Muscle layer of colon (tissue), 2 donors: ENCODE data around the gene C1orf74.
A peak's percentile ranks its signal among the peaks of the same experiment; 100 is the strongest.

Source experiments
- H3K27ac ChIP-seq: one replicate; pipeline ENCODE4 v1.7.0; 2013; ENCODE audit warnings: low read depth, mild to moderate bottlenecking, low read length, moderate library complexity
- H3K27me3 ChIP-seq, 2 donors: one replicate each; pipeline ENCODE4 v1.7.0; 2013; ENCODE audit warnings: low read length in 2 of 2, mild to moderate bottlenecking in 2 of 2; ENCODE audit not compliant: insufficient read depth in 2 of 2, control insufficient read depth in 1 of 2
- H3K36me3 ChIP-seq: one replicate; pipeline ENCODE4 v1.7.0; 2013; ENCODE audit warnings: mild to moderate bottlenecking, low read length; ENCODE audit not compliant: insufficient read depth
- H3K4me1 ChIP-seq: one replicate; pipeline ENCODE4 v1.7.0; 2013; ENCODE audit warnings: mild to moderate bottlenecking, low read length; ENCODE audit not compliant: insufficient read depth
- H3K4me3 ChIP-seq, 2 donors: one replicate each; pipeline ENCODE4 v1.7.0; 2013; ENCODE audit warnings: low read length in 2 of 2, low read depth in 1 of 2, mild to moderate bottlenecking in 1 of 2, moderate library complexity in 1 of 2
- H3K9ac ChIP-seq: one replicate; pipeline ENCODE4 v1.7.0; 2013; ENCODE audit warnings: low read length
- H3K9me3 ChIP-seq: one replicate; pipeline ENCODE4 v1.7.0; 2013; ENCODE audit warnings: mild to moderate bottlenecking, low read length
- donor health status: abdominal sarcoma.
- donor health status: Adenocarcinoma of cecum.

C1orf74 gene

DNA sequence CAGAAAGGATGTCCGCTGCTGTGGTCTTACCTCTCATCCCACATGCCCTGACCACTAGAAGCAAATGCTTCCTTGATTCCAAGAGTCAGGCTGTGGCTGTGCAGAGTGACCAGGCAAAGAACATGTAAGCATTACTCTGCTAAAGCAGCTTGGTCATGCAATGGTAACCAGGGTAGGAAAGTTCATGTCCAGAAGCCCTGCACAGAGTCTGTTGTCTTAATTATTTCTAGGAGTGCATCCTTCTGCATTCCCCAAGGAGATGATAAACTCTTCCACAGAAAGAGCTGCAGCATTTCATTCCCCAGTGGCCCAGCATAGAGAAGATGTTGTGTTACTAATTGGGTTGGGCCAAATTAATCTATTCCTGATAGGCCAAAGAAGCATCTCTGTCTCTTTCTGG is 33.3 kb upstream of the C1orf74 start:
- H3K36me3 ChIP-seq: no peaks in the 10 kb centered on the region
- H3K9me3 ChIP-seq: no peaks in the 10 kb centered on the region

DNA sequence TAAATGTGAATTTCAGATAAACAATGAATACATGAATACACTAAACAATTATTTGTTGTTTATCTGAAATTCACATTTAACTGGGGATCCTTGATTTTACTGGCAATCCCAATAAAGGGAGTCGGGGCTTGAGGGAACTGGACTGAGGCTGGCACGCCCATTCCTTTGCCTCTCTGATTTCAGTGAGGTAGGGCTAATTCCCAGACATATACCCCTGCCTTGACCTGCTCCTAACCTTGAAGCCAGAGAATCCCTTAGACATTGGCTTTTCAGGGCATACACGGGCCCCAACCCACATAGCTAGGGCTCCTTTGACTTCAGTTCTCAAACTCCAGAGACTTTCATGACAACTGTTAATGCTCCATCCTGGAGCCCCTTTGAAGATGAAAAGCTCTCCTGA is 32.6 kb upstream of the C1orf74 start:
- H3K36me3 ChIP-seq: no peaks in the 10 kb centered on the region
- no peaks in the 10 kb centered on the region for H3K9me3 ChIP-seq
- H3K9ac ChIP-seq: no peak overlapping the region
- no peaks in the 10 kb centered on the region for H3K4me1 ChIP-seq
- H3K27me3 ChIP-seq: no peaks in the 10 kb centered on the region
- H3K27ac ChIP-seq: no peak overlapping the region
- H3K4me3 ChIP-seq: no peak overlapping the region

More for the DNA sequence above, 33.3 kb upstream of the C1orf74 start:
- no peak overlapping the region for H3K4me3 ChIP-seq
- H3K27me3 ChIP-seq: no peaks in the 10 kb centered on the region
- H3K9ac ChIP-seq: no peak overlapping the region
- H3K4me1 ChIP-seq: no peaks in the 10 kb centered on the region
- H3K27ac ChIP-seq: no peak overlapping the region

DNA sequence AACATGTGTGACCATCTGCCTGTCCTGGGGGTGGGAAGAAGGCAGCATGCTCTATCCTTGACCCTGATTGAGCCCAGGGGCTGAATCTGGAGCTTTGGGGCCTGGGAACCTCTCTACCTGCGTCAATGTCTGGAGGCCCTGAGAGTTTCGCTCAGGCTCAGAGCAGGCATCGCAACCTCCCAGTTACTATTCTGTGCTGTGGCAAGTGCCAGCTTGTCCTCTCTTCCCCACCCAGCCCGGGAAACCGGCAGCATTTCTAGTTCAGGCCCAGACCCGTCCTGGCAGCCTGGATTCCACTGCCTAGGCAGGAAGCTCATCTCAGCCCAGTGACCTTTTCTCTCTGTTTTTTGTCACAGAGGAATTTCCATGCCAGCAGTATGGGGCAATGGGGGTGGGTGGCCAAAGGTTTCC is 31.6 kb upstream of the C1orf74 start:
- no peak overlapping the region for H3K9ac ChIP-seq
- no peaks in the 10 kb centered on the region for H3K36me3 ChIP-seq
- no peak overlapping the region for H3K27ac ChIP-seq
- no peaks in the 10 kb centered on the region for H3K27me3 ChIP-seq
- H3K4me1 ChIP-seq: no peaks in the 10 kb centered on the region
- H3K9me3 ChIP-seq: no peaks in the 10 kb centered on the region
- H3K4me3 ChIP-seq: no peak overlapping the region

DNA sequence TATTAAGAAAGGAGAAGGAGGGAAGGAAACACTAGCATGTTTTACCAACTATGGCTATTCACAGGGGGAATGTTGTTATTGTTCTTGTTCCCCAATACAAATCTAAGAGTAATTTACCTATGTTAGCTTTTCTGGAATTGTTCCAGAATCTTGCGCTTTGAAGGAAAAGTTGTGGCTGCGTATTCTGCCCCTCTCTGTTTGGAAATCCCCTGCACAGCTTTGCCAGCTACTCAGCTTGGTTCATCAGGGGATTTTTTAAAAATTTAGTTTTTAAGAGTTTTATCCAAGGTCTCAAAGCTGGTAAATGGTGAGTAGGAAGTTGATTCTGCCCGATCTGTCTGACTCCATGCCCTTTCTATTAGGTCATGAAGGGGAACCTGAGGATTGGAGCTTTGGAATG is 31.1 kb upstream of the C1orf74 start:
- no peaks in the 10 kb centered on the region for H3K27me3 ChIP-seq
- no peak overlapping the region for H3K27ac ChIP-seq
- no peaks in the 10 kb centered on the region for H3K9me3 ChIP-seq
- H3K4me1 ChIP-seq: no peaks in the 10 kb centered on the region
- H3K9ac ChIP-seq: no peak overlapping the region
- no peak overlapping the region for H3K4me3 ChIP-seq
- no peaks in the 10 kb centered on the region for H3K36me3 ChIP-seq

DNA sequence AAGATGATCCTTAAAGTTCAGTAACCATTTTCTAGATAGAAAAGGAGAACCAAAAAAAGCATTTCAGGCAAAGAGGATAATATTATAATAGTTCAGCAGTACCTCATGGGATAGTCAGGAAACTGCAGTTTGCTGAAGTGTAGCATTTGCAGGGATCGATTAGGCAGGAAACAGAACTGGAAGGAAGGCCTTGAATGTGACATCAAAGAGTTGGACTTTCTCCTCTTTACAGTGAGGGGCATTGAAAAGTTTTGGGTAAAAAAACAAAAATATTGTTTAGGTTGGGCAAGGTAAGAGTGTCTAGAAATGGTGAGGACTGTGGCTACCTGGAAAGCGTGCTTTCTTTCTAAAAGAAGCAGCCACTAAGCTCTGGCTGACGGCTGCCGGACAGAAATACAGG is 29.5 kb upstream of the C1orf74 start:
- Histone ChIP-seq H3K4me1 (no peaks in the 10 kb centered on the region), H3K27ac (no peak overlapping the region), H3K27me3 (no peaks in the 10 kb centered on the region), H3K9ac (no peak overlapping the region), H3K4me3 (no peak overlapping the region), H3K9me3 (no peaks in the 10 kb centered on the region), H3K36me3 (no peaks in the 10 kb centered on the region)

DNA sequence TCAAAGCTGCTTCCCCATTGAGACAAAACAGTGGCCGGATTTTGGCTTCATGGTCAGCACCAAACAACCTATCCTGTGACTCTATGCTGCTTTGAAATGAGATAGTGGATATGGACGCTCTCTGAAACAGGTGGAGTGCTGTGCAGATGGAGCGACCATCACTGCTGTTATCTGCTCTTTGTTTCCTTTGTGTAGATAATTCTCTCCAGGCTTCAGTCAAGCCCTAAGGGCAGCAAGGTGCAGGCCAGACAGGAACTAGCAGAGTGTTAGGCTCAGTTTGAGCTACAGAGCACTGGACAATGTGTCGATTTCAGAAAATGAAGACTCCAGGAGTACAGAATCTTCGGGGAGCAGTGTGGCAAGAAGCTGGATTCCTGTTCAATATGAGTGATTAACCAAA is 26.4 kb upstream of the C1orf74 start:
- H3K4me1 ChIP-seq: peaks cover 3% of the 10 kb centered on the region
- no peak overlapping the region for H3K27ac ChIP-seq
- no peaks in the 10 kb centered on the region for H3K27me3 ChIP-seq
- H3K9ac ChIP-seq: no peak overlapping the region
- H3K36me3 ChIP-seq: no peaks in the 10 kb centered on the region
- H3K9me3 ChIP-seq: no peaks in the 10 kb centered on the region
- H3K4me3 ChIP-seq: no peak overlapping the region

DNA sequence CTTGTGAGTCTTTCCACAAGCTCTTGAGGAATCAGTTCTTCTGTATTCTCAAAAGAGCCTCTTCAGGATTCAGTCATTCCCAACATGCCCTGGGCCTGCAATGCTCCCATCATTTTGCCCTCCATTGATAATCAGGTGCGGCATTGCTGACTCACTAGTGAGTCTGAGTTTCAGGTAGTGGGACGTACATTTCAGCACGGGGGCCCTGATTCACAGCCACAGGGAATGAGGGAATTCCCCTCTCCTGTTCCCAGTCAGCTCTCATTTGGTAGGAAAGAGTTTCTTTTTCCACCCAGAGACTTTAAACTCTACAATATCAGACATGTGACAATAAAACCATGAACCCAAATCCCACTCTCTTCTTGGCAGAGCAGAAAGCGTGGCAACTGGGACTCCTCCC is 25.3 kb upstream of the C1orf74 start:
- H3K36me3 ChIP-seq: no peaks in the 10 kb centered on the region
- H3K9ac ChIP-seq: no peak overlapping the region
- H3K4me3 ChIP-seq: no peak overlapping the region
- no peaks in the 10 kb centered on the region for H3K9me3 ChIP-seq
- no peaks in the 10 kb centered on the region for H3K27me3 ChIP-seq
- peaks cover 3% of the 10 kb centered on the region for H3K4me1 ChIP-seq
- H3K27ac ChIP-seq: no peak overlapping the region

DNA sequence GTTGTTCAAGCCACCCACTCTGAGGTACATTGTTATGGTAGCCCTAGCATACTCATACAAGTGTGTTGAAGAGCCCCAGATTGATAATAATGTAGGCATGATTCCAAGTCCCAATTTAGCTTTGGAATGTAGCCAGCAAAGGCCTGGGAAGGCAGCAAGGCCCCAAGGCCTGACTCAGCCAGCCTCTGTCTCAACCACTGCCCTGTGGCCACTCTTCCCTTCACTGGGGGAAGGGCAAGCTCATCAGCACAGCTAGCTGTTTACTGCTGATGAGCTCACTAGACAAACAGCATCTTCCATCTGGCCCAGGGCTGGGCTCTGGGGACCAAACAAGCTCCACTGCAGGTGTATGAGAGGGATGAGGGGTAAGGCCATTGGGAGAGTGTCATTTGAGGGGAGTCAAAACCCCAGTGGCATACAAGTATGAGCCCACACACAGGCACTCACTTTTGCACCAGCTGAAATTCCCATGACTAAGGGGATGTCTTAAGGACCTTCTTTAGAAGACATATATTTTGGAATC is 23.8 kb upstream of the C1orf74 start:
- H3K27ac ChIP-seq: no peak overlapping the region
- H3K9ac ChIP-seq: no peak overlapping the region
- H3K36me3 ChIP-seq: no peaks in the 10 kb centered on the region
- H3K4me3 ChIP-seq: no peak overlapping the region
- no peaks in the 10 kb centered on the region for H3K27me3 ChIP-seq
- H3K9me3 ChIP-seq: no peaks in the 10 kb centered on the region
- H3K4me1 ChIP-seq: peaks cover 3% of the 10 kb centered on the region

DNA sequence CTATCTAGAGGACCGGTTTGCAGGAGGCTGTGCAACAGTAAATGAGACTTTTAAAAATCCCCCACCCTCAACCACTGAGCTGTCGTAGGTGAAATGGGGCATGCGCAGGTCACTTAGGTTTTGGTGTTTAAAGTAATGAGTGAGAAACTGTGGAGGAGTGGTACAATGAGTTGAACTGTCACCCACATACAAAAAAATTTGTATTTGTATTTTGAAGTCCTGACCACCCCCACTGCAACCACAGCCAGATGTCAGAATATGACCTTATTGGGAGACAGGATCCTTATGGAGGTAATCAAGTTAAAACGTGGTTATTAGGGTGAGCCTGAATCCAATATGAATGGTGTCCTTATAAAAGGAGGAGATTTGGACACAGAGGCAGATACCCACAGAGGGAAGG is 23.1 kb upstream of the C1orf74 start:
- no peak overlapping the region for H3K9ac ChIP-seq
- H3K27me3 ChIP-seq: no peaks in the 10 kb centered on the region
- peaks cover 3% of the 10 kb centered on the region for H3K4me1 ChIP-seq
- no peaks in the 10 kb centered on the region for H3K9me3 ChIP-seq
- H3K4me3 ChIP-seq: no peak overlapping the region
- no peak overlapping the region for H3K27ac ChIP-seq
- H3K36me3 ChIP-seq: no peaks in the 10 kb centered on the region

DNA sequence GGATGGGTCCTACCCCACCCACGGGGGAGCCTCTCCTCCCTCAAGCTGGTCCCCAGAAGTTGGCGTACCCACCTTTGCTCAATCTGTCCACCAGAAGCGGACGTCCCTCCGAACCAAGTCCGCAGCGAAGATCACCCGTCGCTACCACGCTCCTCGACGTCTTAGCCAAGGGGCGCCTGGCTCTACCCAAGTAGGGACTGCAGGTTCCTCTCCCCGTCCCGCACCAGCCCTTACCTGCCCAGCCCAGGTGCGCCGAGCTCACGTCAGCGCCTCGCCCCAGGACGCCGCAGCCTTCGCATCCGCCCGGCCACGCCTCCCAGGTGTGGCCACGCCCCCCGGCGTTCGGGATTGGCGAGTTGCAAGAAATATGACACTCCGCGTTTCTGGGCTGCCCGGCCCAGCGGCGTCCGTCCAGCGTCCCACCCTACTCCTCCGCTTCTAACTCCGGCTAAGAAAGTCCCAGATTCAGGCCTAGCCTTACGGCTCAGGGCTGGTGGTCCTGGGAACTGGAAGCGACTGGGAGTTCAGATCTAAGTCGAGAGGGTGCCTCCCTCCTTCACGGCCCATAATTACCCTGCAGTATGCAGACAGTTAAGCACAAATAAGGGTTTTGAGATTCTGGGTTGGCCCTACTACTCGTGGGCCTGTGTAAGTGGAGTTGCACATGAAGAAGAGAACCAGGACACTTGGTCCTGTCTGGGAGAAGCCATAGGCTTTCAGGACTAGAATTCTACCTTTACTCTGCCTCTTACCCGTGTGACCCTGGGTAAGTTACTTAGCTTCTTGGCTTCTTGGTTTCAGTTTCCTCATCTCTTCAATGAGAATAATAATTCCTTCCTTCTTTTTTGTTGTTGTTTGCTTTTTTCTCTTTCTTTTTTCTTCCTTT is 21.8 kb upstream of the C1orf74 start, which contains the start of gene IRF6:
TSS of gene IRF6 (minus strand) at position 268 of the 886 bp plus-strand sequence. CDS start 4,729 bp downstream, outside the sequence.
- Histone ChIP-seq H3K27ac (no peak within 1 kb of the TSS), H3K36me3 (no peaks in the 10 kb centered on the region), H3K4me3 (peak within 1 kb of the TSS in 1 of 2 donors; percentile 16), H3K9me3 (no peaks in the 10 kb centered on the region), H3K9ac (no peak within 1 kb of the TSS), H3K27me3 (no peaks in the 10 kb centered on the region), H3K4me1 (peaks cover 7% of the 10 kb centered on the region)

DNA sequence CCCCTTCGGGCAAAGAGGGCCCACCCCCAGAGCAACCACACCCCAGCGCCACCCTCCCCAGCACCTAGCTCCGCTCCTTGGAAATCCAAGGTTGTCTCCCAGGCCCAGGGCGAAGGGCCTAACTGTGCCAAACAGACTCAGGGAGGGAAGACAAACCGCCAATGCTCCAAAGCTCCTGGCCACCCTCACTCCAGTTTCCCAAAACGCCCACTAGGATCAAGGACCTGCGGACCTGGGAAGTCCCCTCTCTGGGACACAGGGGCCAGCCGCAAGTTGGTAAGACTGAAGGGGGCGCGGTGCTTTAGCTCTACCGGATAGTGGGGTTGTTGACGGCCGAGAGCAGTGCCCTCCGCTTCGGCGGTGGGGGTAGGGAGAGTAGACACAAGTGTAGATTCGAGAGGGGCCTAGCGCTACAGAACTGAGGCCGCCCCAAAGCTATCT is 21.0 kb upstream of the C1orf74 start:
- H3K9ac ChIP-seq: no peak overlapping the region
- no peak overlapping the region for H3K27ac ChIP-seq

DNA sequence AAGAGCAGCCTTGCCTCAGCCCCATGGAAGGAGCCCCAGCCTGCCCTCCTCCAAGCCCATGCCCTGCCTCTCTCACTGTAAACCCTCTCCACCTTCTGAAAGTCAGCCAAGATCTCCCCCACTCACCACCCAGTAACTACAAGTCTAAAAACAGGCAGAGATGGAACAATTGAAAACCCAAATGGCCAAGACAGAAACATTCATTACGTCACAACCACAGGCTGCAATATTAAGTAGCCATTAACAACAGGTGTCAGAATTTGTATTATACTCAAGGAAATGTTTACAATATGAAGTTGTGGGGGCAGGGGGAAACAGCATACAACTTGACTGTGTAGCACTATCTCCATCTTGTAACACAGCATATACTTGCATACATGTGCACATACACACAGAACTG is 19.2 kb upstream of the C1orf74 start:
- H3K27ac ChIP-seq: no peak overlapping the region
- no peaks in the 10 kb centered on the region for H3K27me3 ChIP-seq
- no peaks in the 10 kb centered on the region for H3K36me3 ChIP-seq
- no peaks in the 10 kb centered on the region for H3K9me3 ChIP-seq
- H3K9ac ChIP-seq: no peak overlapping the region
- H3K4me1 ChIP-seq: peaks cover 7% of the 10 kb centered on the region
- H3K4me3 ChIP-seq: no peak overlapping the region

More for the DNA sequence above, 21.0 kb upstream of the C1orf74 start:
- Histone ChIP-seq H3K9me3 (no peaks in the 10 kb centered on the region), H3K4me1 (peaks cover 7% of the 10 kb centered on the region), H3K27me3 (no peaks in the 10 kb centered on the region), H3K36me3 (no peaks in the 10 kb centered on the region), H3K4me3 (no peak overlapping the region)
